ENCODE measurements around the gene RASSF1.

RASSF1 gene

DNA sequence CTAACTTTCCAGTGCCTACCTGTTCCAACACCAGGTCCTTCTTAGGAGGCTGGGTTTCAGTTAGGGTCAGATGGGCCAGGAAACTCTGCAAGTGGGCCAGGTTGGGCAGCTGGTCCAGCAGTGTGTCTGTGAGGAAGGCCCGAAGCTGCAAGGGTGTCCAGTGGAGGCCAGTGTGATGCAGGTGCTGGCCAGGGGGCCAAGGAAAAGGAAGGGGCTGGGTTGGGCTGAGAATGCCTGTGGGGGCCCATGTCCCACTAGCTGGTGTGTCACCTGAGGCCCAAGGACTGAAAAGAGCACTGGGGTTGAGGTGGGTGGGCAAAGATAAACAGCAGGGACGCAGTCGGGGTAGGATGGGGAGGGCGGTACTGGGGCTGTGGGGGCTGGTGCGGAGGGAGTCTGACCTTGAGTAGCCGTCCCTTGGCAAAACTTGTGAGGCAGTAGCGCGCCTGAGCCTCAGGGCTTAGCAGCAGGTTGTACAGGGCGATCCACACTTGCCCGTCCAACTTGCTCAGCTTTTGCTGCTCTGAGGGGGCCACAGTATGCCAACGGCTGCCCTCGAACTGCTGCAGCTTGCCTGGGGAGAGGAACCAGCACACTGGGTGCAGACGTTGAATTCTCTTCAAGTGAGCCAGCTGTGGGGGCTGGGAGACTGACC lies 1.5 kb upstream of the RASSF1 start:
- DNase-seq = no peak

DNA sequence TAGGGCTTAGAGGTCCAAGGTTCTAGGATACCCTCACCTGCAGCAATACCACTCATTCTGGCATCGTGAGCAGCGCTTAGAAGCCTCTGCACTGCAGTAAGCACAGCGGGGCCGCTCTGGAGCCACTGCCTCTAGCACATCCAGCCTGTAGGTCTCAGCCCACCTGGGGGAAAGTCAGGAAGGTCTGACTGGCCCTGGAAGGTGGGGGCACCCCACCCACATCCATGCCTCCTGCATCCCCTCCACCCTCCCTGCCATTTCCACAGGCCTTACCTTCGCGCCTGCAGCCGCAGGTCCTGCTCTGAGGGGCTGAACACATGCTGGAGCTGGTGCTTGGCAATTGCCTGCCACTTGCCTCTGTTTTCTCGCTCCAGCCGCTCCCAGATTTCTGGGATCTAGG lies 901 bp upstream of the RASSF1 start:
- no peak for DNase-seq

DNA sequence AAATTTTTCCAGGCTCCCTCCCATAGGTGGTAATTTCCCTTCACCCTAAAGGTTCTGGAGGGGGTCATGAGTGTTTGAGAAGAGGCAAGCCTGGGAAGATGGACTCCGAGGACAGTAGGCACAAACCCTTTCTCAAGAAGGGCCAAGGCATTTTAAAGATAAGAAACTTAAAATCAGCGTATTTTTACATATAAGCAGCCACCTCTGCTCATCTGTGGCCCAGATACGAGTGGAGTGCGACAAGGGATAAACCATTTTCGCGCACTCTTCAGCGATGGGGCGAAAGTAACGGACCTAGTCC lies 539 bp downstream of the RASSF1 start:
- DNase-seq = no peak

- DNase-seq = no peak
Observed at GRCh38 chr3:50339485-50340146, 1.0 kb downstream of the RASSF1 start.

- DNase-seq = no peak
Observed at GRCh38 chr3:50338965-50339364, 1.7 kb downstream of the RASSF1 start.

GRCh38 chr3:50337175-50337861 lies 3.3 kb downstream of the RASSF1 start:
- peak; percentile 93 for DNase-seq

DNA sequence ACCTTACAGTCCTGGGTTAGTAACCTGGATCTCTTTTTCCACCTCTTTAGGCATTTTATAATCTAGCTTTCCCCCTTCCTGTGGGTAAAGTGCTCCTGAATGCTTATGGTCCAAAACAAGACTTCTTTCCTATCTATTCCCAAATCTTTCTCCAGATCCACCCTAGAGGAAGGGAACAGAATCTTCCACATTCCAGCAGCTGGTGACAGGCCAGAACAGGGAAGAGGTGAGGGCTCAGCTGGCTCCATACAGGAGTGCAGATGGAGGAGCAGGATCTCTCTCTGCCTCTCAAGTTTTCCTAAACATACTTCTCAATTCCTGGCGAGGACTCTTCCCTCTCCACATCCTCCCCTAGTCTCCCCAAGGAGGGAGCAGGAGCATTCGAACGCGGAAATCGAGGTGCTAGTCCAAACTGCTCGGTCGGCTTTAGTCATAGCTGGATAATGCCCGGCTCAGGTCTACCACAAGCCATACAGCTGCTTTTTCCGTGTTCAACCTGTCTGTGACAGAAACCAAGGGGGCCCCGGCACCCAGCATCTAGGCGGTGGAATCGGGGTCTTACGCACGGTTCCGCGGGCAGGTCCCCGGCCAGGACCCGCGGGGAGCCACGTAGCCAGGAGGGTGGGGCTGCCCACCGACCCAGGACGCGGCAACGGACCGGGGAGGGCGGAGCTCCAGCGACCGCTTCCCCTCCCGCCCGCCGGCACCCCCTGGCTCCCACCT lies 4.0 kb downstream of the RASSF1 start:
- no peak for DNase-seq

- DNase-seq = no peak
Observed at GRCh38 chr3:50334339-50335075, 6.1 kb downstream of the RASSF1 start.

DNA sequence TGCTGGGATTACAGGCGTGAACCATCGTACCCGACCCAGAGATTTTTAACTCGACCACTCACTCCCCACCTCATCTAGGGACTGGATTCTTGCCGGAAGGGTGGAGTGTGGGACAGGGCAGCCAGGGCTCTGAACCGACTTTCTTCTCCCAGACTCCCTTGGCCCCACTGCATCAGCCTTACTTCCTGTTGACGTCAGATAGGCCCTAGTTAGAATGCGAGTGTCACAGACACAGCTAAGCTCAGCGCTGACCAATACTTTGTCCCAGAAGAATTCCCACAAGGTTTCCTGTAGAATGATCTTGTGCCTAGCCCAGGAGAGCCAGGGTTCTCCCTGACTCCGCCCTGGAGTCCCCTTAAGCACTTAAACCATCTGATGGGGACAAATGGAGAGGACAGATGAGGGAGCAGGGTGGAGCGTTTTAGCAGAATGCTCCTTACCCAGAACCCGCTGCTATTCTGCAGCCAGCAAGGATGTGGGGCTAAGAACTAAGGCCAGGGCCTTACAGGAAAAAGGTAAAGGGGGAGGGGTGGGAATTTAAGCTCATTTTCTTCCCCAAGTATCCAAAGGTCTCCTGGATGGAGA lies 6.8 kb downstream of the RASSF1 start:
- DNase-seq = no peak

DNA sequence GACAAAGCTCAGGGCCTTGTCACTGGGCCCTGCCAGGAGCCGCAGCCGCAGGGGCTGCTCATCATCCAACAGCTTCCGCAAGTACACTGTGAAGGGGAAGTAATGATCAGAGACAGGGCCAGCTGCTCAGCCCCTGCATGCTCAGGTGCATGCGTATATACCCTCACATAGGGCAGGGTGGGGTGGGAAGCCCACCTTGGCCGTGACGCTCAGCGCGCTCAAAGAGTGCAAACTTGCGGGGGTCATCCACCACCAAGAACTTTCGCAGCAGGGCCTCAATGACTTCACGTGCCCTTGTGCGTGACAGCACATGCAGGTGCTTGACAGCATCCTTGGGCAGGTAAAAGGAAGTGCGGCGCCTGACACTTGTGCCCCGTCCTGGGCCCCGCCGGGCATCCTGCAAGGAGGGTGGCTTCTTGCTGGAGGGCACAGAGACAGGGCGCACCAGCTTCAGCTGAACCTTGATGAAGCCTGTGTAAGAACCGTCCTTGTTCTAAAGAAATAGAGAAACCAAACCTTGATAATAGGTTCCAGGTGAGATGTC lies 9.2 kb downstream of the RASSF1 start:
- DNase-seq = no peak

DNA sequence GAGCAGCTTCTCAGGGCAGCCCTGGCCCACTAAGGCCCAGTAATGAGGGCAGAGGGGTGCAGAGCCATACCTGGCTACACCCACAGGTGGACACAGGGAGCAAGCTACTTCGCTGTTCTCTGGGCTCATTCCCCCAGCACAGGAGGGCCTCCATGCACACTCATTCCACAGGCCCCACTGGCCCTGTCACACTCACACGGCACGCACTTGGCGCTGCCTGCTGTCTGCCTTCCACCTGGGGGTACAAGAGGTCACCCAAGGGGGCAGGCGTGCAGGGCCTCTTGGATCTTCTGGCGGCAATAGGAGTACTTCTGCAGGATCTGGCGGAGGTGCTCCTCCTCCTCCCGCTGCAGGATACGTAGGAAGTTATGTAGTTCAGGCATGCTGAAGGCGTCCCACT lies 10.3 kb downstream of the RASSF1 start:
- no peak for DNase-seq

GRCh38 chr3:50327943-50328691 lies 12.5 kb downstream of the RASSF1 start, which contains the start of gene TUSC2:
Gene TUSC2 (minus strand): TSS chr3:50328223. CDS start chr3:50328099, 124 bp downstream.
- peak; percentile 93 for DNase-seq

GRCh38 chr3:50327129-50327528 lies 13.5 kb downstream of the RASSF1 start:
- DNase-seq = no peak

GRCh38 chr3:50326182-50326541 lies 14.5 kb downstream of the RASSF1 start:
- DNase-seq = no peak

DNA sequence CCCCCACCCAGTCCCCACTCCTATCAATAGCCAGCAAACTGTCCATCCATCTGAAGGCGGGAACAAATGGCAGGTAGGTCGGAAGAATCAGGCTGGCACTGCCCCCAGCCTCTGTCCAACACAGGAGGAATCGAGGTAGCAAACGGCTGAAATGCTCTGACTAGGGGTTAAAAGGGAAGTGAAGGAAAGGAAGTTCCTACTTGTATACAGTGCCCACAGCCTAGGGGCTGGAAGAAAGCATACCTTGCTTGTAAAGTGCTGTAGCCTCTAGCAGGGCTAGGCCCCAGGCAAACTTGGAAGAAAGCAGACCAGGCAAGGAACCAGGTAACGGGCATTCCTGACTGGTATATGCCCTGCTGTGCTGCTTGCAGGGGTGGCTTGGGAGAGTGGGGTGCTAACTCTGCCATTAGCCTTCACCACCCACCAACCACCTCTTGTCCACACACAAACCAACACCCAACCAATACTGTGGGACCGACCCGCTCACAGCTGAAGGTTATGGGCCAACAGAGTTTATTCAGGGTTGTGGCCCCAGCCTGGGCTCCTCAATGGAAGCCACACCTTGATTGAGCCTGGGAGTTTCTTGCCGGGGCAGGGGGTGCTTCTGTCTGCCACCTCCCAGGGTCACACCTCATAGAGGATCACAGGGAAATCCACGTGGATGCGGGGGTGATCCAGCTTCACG lies 15.0 kb downstream of the RASSF1 start:
- DNase-seq = no peak

GRCh38 chr3:50325113-50325480 lies 15.5 kb downstream of the RASSF1 start:
- no peak for DNase-seq

DNA sequence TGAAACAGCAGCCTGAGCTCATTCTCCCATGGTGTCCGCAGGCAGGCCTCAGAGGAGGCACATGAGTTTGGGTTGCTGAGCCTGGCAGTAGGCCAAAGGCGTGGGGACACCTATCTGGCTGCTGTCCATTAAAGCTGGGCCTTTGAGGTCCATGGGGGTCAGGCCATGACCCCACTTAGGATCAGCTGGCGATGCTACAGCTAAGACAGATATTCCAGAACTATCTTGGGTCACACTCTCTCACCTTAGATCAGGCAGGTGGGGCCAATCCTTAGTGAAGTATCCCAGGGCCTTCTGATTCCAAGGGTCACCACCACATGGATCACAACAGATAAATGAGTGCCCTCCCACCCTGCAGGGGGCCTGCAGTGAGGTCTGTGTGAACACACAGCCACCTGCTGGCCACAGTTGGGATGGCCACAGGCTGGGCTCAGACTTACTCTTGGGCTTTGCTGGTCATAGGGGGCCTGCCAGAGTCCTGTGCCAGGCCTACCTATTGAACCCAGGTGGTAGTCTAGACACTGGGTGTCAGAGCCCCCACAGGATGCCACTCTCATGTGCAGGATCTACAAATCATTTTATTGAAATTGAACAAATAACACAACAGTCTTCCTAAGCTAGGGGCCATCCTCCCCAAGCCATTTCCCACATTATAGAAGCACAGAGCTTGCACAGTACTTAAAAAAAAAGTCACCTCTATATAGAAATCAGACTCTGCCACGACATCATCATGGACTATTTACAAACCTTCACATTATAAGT lies 16.1 kb downstream of the RASSF1 start:
- no peak for DNase-seq

GRCh38 chr3:50323614-50324199 lies 16.9 kb downstream of the RASSF1 start:
- DNase-seq = no peak

DNA sequence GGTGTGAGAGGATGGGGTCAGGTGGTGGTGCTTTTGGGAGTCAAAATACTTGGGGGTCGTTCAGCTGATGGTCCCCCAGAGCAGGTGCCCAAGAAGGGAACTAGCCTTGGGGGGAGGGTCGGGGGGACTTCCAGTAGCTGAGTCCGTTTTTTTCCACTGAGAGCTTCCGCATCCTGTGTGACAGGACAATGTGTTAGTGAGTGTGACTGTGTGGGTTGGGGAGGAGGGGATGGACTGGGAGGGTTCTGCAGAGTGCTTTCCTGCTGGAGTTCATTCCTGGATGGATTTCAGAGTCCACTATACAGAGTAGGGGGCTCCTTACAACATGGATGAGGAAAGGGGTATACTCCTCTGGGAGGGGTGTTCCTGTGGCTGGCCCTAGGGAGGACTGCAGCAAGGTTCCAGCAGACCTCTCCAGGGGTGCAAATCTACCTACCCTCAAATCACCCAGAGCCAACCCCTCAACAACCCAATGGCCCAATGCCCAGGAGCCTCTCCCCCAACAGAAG lies 17.5 kb downstream of the RASSF1 start:
- no peak for DNase-seq
